Adrenal gland (tissue), 12 donors: ENCODE measurements around the gene EVPLL. TPM values are rescaled to one million over a fixed set of nuclear protein-coding genes. Genes with fewer than 3 reads are reported as not detected.
"Not testable (repeated sequence)": the region's sequence is repeated elsewhere in the genome, so short reads cannot be mapped to it uniquely, and the experiment has no call there.

ENCODE experiments used
- DNase-seq, 7 donors: peaks; one replicate each; pipeline ENCODE4 v3.0.0-alpha.2; 2019 to 2020
- H3K27ac ChIP-seq, 5 donors: fragments of 200-600 bp; sonication (generic) in 4 of 5; 1 replicate in 3 of 5; 2 replicates in 2 of 5; pipeline versions ENCODE4 v1.5.1 to v1.8.0; 2016 to 2020; ENCODE audit warnings: mild to moderate bottlenecking in 1 of 5
- H3K27me3 ChIP-seq: fragments of 200-600 bp; 2 replicates; pipeline ENCODE4 v1.8.0; 2021
- H3K36me3 ChIP-seq, 2 donors: fragments of 200-600 bp; replicated peaks in 1 of 2; 1 replicate in 1 of 2; 2 replicates in 1 of 2; pipeline versions ENCODE4 v1.5.1 to v1.8.0; 2018 to 2022
- H3K4me1 ChIP-seq, 2 donors: fragments of 200-600 bp; replicated peaks in 1 of 2; 1 replicate in 1 of 2; 2 replicates in 1 of 2; pipeline versions ENCODE4 v1.5.1 to v1.8.0; 2018 to 2021
- H3K4me3 ChIP-seq, 4 donors: fragments of 200-600 bp; sonication (generic) in 3 of 4; one replicate each; pipeline ENCODE4 v1.5.1; 2016 to 2018
- H3K9me3 ChIP-seq, 3 donors: fragments of 200-600 bp; sonication (generic) in 1 of 3; replicated peaks in 1 of 3; 1 replicate in 2 of 3; 2 replicates in 1 of 3; pipeline versions ENCODE4 v1.5.1 to v1.8.0; 2016 to 2021
- CTCF ChIP-seq, 6 experiments: fragments of 450-650 bp in 4 of 6; fragments of 200-600 bp in 2 of 6; sonication (generic) in 1 of 6; IDR thresholded peaks; 1 replicate in 5 of 6; 2 replicates in 1 of 6; pipeline versions ENCODE4 v1.5.1 to v1.8.0; 2016 to 2021; ENCODE audit warnings: antibody characterized with exemption in 6 of 6, mild to moderate bottlenecking in 2 of 6, moderate library complexity in 1 of 6
- POLR2A ChIP-seq, 2 donors: fragments of 450-650 bp; IDR thresholded peaks; one replicate each; pipeline ENCODE4 v1.6.1; 2017; ENCODE audit warnings: antibody characterized with exemption in 2 of 2, mild to moderate bottlenecking in 2 of 2, moderate library complexity in 1 of 2
- WGBS, 4 donors: extraction: QIAGEN DNeasy Blood & Tissue Kit in 2 of 4; methylation state at CpG; one replicate each; pipeline versions ENCODE4 v1.1.5 to v1.1.7; 2013 to 2017; 5-methylcytosine and 5-hydroxymethylcytosine counted together
- intact Hi-C, 2 donors: fragments of 100-400 bp; cut with DNase I; formaldehyde crosslinking; loops; one replicate each; pipeline versions ENCODE4 v1.14.1 to v1.15.0; 2022 to 2023
- polyA plus RNA-seq, 3 donors: library from polyadenylated mRNA; stranded (reverse); fragments of 200-250 nt in 2 of 3; fragments of 350-450 nt in 1 of 3; fragmentation: Illumina TruSeq in 1 of 3; extraction: RNeasy Lipid Tissue Mini Kit (QIAGEN cat#74804) in 1 of 3; gene quantifications; one replicate each; pipeline ENCODE4 v1.2.3, GENCODE V29; 2013 to 2014
- total RNA-seq, 9 donors: library from RNA; depleted of rRNA in 4 of 9; stranded (reverse); fragments of >200 nt in 4 of 9; fragments of 120-200 nt in 1 of 9; fragmentation: NEBNext Ultra II Directional in 1 of 9; extraction: Animal tissue kit (Norgen Biotek cat#: 25700) in 1 of 9; gene quantifications; one replicate each; pipeline versions ENCODE4 v1.1.0 to v1.2.4, GENCODE V29; 2013 to 2023
- donor health status: healthy with polysubstance abuse.
- donor health status: Bipolar disorder and iron deficiency.
- donor health status: DM: yes; HTN: yes; CAD: no.
- donor health status: DM: no; HTN: no; CAD: no.
- donor health status: DM: no; HTN: no; CAD: no.
- donor health status: DM: yes; HTN: yes; CAD: no.

EVPLL gene
- total and polyA plus RNA-seq, 12 donors: 0.47 TPM; not detected in 11

DNA sequence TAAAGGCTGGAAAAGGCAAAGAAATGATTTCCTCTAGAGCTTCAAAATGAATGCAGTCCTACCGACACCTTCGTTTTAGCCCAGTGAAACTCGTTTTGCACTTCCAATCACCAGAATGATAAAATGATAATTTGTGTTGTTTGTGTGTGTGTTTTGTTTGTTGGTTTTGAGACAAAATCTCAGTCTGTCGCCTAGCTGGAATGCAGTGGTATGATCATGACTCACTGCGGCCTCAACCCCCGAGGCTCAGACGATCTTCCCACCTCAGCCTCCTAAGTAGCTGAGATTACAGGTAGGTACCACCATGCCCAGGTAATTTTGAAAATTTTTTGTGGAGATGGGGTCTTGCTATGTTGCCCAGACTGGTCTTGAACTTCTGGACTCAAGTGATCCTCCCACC, 3.4 kb upstream of the EVPLL start:
- H3K9me3 ChIP-seq: no peaks in the 10 kb centered on the region
- intact Hi-C loops: no loop called here
- peaks cover 5% of the 10 kb centered on the region for H3K27me3 ChIP-seq
- no peak for DNase-seq
- no peak overlapping the region for H3K27ac ChIP-seq
- no peaks in the 10 kb centered on the region for H3K36me3 ChIP-seq
- no peaks in the 10 kb centered on the region for H3K4me1 ChIP-seq
- 78 to 87% (median 80%) methylated on average over 7 of the region's 7 CpGs for WGBS, 4 donors
- no peak overlapping the region for H3K4me3 ChIP-seq
- TF ChIP-seq CTCF (IDR thresholded peaks at IDR 0.05): no peak
- no peak for TF ChIP-seq POLR2A (IDR thresholded peaks at IDR 0.05)

- WGBS, 4 donors: 95 to 96% methylated on average over 2 of the region's 2 CpGs; no CpG with 5 or more reads in 2 of the 4 donors
- Histone ChIP-seq H3K9me3 (no peaks in the 10 kb centered on the region), H3K36me3 (no peaks in the 10 kb centered on the region), H3K4me1 (no peaks in the 10 kb centered on the region), H3K27me3 (peaks cover 20% of the 10 kb centered on the region), H3K27ac (no peak overlapping the region), H3K4me3 (no peak overlapping the region)
- intact Hi-C loops: no loop called here
- no peak for DNase-seq
- TF ChIP-seq POLR2A (IDR thresholded peaks at IDR 0.05) (no peak), CTCF (IDR thresholded peaks at IDR 0.05) (no peak)
Measured at GRCh38 chr17:18378205-18378505, 577 bp downstream of the EVPLL start.

DNA sequence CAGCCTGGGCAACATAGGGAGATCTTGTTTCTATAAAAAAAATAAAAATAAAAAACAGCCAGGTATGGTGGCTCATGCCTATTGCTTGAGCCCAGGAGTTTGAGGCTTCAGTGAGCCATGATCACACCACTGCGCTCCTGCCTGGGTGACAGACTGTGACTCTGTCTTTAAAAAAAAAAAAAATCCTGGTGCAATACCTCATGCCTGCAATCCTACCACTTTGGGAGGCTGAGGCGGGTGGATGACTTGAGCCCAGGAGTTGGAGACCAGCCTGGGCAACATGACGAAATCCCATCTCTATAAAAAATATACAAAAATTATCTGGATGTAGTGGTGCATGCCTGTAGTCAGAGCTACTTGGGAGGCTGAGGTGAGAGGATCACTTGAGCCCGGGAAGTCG, 1.0 kb downstream of the EVPLL start:
- H3K9me3 ChIP-seq, intact Hi-C loops, H3K4me3 ChIP-seq, DNase-seq, H3K27ac ChIP-seq, H3K36me3 ChIP-seq, H3K4me1 ChIP-seq: not testable (repeated sequence)
- peaks cover 20% of the 10 kb centered on the region for H3K27me3 ChIP-seq
- WGBS, 4 donors: 87 to 99% (median 91%) methylated on average over 5 of the region's 5 CpGs

DNA sequence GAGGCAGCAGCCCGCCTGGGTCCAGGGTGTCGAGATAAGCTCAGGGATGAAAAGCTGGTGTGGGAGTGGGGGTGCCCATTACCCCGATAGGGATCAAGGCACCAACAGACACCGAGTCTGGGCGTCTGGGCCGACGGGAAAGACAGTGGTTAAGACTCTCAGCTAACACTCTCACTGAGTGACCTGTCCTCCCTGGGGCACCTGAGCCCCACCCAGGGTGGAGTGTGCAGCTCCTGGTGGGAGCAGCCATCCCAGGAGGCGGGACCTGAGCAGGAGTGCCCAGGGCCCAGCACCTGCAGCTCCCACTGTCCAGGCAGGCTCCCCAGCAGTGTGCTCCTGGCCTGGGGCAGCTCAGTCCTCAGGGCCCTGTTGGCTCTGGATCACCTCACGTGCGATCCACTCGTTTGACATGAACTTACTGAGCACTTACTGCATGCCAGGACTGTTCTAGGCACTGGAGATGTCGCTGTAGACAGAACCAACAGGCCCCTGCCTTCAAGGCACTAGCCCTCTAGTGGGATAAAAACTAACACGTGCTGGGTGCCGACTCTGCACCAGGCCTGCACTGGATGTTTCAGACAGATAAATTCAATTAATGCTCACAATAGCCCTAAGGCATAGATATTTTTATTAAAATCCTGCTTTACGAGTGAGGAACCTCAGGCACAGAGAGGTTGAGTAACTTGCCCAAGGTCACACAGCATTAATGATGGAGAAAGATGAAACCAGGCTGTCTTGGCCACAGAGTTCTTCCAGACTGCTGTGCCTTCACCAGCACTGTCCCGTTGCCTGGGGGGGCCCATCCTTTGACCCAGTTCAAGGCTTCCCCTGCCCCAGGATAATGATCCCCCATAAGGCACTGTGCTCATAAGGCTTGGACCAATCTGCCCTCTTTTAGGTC, 1.9 kb downstream of the EVPLL start:
- H3K27me3 ChIP-seq: peaks cover 20% of the 10 kb centered on the region
- no peak for DNase-seq

More for the DNA sequence above, 1.9 kb downstream of the EVPLL start:
- H3K9me3 ChIP-seq: no peaks in the 10 kb centered on the region
- no peaks in the 10 kb centered on the region for H3K36me3 ChIP-seq
- intact Hi-C loops: no loop called here
- H3K27ac ChIP-seq: no peak overlapping the region
- TF ChIP-seq POLR2A (IDR thresholded peaks at IDR 0.05): no peak
- TF ChIP-seq CTCF (IDR thresholded peaks at IDR 0.05): no peak
- 71 to 82% (median 78%) methylated on average over 11 to 16 of the region's 16 CpGs for WGBS, 4 donors
- no peaks in the 10 kb centered on the region for H3K4me1 ChIP-seq
- H3K4me3 ChIP-seq: no peak overlapping the region
